Transverse colon (tissue), 3 donors: ENCODE data around the gene C2orf92.

ENCODE experiments used
- CTCF ChIP-seq, 5 experiments: fragments of 200-600 bp in 3 of 5; fragments of 450-650 bp in 2 of 5; sonication (generic) in 3 of 5; IDR thresholded peaks; 1 replicate in 2 of 5; 2 replicates in 3 of 5; pipeline ENCODE4 v1.5.1; 2016 to 2017; ENCODE audit warnings: antibody characterized with exemption in 5 of 5, inconsistent platforms in 3 of 5, mild to moderate bottlenecking in 2 of 5, moderate library complexity in 1 of 5
- POLR2A ChIP-seq: fragments of 450-650 bp; IDR thresholded peaks from one replicate; pipeline ENCODE4 v1.6.1; 2016; ENCODE audit warnings: antibody characterized with exemption, mild to moderate bottlenecking, moderate library complexity

GRCh38 chr2:97693476-97693875, 24.0 kb downstream of the C2orf92 start:
- TF ChIP-seq CTCF (IDR thresholded peaks at IDR 0.05) (no peak), POLR2A (no peak)
